HT1080 (cell line): ENCODE measurements around the gene GIGYF1. TPM values are rescaled to one million over a fixed set of nuclear protein-coding genes. Genes with fewer than 3 reads are reported as not detected.
A peak's percentile ranks its signal among the peaks of the same experiment; 100 is the strongest.

ENCODE experiments used
- DNase-seq: peaks from one replicate; pipeline ENCODE4 v3.0.0-alpha.2; 2015; ENCODE audit warnings: low read depth
- total RNA-seq: library from RNA; depleted of rRNA; stranded (reverse); fragments of >200 nt; shearing (Covaris generic); gene quantifications from 2 replicates; pipeline ENCODE4 v1.2.3, GENCODE V29; 2014

The GIGYF1 gene
- total RNA-seq, 1 experiment from 2014 or later = 11.9 TPM

- no peak for DNase-seq
These were observed 9.5 kb downstream of the GIGYF1 start for GRCh38 chr7:100684534-100685042.

DNA sequence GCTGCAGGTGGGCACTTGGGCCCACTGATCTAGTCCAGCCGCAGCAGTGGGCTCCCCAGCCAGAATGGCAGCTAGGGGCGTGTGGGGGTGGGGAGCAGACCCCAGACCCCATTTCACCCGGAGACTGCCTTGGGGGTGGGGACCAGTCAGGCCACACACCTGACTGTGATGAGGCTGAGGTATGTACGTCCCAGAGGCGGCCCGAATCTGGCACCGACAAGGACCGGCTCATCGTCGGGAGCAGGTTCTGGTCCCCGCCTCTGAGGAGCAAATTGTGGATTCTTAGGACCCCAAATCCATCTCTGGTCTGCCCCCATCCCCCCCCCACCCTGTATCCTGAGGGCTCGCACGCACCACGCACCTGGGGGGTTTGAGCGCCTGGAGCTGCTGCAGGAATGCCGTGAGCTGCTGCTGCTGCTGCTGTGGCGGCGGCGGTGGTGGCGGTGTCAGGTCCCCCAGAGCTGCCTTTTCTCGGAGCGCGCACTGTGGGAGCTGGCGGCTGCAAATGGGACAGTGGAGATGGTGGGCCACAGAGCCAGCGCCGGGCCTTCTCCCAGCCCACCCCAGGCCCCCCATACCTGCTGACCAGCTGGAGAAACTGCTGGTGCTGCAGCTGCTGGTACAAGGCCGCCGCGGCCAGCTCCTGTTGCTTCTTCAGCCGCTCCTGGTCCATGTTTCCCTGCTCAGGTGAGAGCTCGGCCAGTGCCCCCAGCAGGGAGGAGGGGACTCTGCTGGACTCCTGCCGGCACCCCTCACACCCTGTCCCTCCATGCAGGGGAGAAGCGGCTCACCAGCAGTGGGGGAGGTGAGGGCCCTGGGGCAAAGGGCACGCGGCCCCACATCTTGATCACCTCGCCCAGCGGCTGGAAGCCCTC lies 10.2 kb downstream of the GIGYF1 start:
- no peak for DNase-seq

GRCh38 chr7:100682991-100683658 lies 10.9 kb downstream of the GIGYF1 start:
- no peak for DNase-seq

DNA sequence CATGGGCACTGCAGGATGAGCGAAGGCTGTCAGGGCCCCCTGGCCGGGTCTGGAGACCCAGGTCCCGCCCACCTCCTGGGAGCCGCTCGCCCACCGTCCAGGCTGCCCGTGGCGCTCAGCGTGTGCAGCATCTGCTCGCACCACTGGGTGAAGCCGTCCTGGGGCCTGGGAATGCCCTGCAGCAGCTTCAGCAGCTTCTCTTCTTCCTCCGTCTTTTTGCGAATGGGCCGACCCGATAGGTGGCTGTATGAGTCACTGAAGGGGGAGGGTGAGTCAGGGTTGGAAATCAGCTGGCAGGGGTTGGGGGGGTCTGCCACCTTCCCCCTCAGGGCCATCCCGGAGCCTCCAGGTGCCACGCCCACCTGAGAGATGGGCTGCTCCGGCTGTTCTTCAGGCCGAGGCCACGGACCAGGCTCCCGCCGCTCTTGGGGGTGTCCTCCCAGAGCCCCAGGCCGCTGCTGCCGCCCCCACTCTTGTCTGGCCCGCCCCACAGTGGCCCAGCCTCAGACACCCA lies 11.8 kb downstream of the GIGYF1 start:
- DNase-seq = no peak

DNA sequence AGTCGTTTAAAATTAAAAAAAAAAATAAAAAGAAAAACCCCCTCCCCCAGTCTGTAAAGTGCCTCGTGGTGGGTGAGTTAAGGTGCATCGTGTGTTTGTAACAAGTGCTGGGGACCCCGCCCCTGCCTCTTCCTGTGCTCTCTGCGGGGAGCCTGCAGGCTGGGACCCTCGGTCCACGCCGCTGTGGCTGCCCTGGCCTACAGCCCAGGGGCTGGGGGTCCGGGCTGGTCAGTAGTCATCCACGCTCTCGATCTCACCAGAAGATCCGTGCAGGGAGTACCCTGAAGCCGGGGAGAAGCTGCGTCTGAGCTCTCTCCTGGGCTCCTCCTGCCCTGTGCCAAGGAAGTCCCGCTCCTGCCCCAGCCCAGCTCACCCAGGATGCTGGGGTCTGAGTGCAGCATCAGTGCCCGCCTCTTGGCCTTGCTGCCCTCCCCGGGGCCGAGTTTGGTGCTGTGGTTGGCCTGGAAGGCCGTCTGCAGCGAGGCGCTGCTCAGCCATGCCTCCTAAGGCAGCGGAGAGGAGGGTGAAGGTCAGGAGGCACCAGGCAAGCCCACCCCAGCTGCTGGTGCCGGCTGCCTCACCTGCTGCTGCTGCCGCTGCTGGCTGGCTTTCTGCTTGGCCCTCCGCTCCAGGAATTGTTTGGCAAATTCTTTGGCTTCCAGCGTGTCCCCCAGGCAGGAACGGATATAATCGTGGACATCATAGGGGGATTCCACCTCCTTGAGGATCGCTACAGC lies 12.4 kb downstream of the GIGYF1 start:
- no peak for DNase-seq

- DNase-seq = no peak
These were observed 13.3 kb downstream of the GIGYF1 start for GRCh38 chr7:100680576-100681271.

DNA sequence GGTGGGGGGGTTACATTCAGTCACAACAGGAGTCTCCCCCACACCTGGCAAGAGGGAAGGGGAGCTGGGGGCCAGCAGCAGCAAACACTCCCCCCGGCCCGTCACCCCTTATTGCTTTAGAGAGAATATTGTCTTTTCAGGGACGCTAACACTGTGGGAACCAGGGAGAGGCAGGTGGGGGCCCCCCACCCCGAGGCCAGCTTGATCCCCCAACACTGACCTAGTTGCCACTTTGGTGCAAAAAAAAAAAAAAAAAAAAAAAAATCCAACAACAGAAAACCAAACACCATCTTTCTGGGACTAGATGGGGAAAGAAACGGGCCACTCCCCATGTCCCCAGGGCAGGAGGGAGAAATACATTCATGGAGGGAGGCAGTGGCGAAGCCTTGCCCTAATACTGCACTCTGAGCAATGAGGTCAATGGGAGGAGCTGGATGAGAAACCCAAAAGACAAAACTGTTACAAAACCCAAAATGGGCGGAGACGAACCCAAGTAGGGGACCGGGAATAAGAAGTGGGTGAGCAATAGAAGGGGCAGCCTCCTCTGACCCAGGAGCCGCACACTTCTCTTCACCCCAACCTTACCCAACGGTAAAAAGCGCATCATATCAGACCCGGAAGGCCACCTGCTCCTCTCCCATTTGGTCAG lies 14.0 kb downstream of the GIGYF1 start:
- no peak for DNase-seq

- DNase-seq = no peak
These were observed 14.7 kb downstream of the GIGYF1 start for GRCh38 chr7:100679129-100679926.

GRCh38 chr7:100678291-100678984 lies 15.6 kb downstream of the GIGYF1 start:
- no peak for DNase-seq

GRCh38 chr7:100677308-100678267 lies 16.5 kb downstream of the GIGYF1 start:
- no peak for DNase-seq

GRCh38 chr7:100676501-100677306 lies 17.3 kb downstream of the GIGYF1 start:
- DNase-seq = no peak

DNA sequence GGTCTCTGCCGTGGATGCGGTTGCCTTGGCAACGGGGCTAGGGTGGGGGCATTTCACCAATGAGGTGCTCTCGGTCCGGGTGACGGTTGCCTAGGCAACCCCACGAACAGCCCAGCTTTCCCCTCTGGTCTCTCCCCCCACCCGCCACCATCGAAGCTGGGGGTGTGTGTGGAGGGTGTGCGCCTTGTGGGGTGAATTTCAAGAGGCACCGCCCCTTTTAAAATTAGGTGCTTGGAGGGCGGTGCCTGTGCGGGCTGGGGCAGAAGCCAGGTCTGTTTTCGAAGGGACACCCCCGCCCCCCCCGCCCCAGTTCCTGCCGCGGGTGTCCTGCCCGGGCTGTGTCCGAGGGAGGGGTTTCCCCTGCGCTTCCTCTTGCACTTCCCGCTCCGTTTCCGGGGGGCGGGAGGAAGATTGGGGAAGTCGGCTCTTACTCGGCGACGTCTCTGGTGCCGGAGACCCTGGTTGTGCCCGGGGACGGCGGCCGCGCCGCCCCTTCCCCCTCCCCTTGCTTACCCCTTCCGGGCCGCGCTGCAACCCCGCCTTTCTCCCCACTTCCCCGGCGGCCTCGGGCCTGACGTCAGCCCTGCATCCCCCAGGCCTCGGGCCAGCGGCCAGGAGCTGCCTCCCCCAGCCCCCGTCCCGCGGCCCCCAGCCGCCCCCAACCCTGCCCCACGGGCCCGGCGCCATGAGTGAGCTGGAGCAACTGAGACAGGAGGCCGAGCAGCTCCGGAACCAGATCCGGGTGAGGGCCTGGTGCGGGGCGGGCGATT lies 18.3 kb downstream of the GIGYF1 start:
- DNase-seq = peak; percentile 64

DNA sequence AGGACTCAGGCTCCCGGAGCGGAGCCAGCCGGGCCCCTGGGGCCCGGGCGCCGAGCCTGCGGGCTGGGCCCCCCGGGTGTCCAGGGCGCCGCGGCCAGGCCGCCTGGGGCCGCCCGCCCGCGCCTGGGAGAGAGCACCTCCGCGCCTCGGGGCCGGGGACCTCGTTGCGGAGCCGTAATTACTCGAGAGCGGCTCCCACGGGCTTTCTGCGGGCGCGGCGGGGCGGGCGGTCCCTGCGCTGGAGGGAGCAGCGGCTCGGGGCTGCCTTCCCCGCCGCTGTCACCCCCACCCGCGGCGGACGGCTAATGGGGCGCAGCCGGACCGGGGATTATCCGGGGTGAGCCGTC lies 19.0 kb downstream of the GIGYF1 start:
- no peak for DNase-seq

GRCh38 chr7:100674411-100675104 lies 19.5 kb downstream of the GIGYF1 start:
- no peak for DNase-seq

- no peak for DNase-seq
These were observed 20.1 kb downstream of the GIGYF1 start for GRCh38 chr7:100673942-100674410.
